ENCODE measurements around the gene TENM4. TPM values are rescaled to one million over a fixed set of nuclear protein-coding genes. Genes with fewer than 3 reads are reported as not detected.

TENM4 gene
- total RNA-seq, 4 donors from 2014 or later, result 31.4 to 44.5 (median 38.0) TPM

DNA sequence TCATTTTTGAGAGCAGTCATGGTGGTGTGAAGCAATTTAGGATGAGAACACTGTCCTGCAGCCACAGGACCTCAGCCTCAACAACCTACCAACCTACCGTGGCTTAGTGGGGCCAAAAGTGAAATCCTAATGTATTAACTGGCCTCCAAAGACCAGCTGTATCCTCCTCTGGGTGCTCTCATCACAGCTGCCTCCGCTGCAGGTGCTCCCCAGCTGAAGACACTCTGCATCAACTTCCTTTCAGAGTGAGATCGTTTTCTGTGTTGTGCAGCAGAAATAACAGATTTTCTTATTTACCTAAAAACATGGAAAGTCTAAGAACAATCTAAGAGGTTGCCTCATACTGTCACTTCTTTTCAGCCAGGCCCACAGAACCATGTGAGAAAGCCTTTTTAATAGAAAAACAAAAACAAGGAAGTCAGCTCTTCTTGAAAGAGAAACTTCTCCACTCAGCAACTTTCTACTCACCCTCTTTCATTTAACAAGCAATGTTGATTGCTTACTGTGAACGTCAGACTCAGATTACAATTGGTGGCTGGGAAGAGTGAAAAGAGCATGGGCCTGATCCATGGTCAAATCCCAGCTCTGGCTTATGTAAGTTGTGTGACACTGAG is 136.1 kb downstream of the TENM4 start:
- Histone ChIP-seq H3K36me3 (no peaks in the 10 kb centered on the region), H3K4me3 (no peak overlapping the region), H3K4me1 (no peaks in the 10 kb centered on the region), H3K27ac (no peak overlapping the region), H3K27me3 (no peaks in the 10 kb centered on the region), H3K9me3 (no peaks in the 10 kb centered on the region)
- 60% methylated on average over 4 of the region's 4 CpGs for WGBS
- TF ChIP-seq EP300 (IDR thresholded peaks at IDR 0.05), result no peak
- TF ChIP-seq POLR2A (IDR thresholded peaks at IDR 0.05), result no peak
- TF ChIP-seq POLR2AphosphoS5 (IDR thresholded peaks at IDR 0.05), result no peak
- TF ChIP-seq, protein P1, sequence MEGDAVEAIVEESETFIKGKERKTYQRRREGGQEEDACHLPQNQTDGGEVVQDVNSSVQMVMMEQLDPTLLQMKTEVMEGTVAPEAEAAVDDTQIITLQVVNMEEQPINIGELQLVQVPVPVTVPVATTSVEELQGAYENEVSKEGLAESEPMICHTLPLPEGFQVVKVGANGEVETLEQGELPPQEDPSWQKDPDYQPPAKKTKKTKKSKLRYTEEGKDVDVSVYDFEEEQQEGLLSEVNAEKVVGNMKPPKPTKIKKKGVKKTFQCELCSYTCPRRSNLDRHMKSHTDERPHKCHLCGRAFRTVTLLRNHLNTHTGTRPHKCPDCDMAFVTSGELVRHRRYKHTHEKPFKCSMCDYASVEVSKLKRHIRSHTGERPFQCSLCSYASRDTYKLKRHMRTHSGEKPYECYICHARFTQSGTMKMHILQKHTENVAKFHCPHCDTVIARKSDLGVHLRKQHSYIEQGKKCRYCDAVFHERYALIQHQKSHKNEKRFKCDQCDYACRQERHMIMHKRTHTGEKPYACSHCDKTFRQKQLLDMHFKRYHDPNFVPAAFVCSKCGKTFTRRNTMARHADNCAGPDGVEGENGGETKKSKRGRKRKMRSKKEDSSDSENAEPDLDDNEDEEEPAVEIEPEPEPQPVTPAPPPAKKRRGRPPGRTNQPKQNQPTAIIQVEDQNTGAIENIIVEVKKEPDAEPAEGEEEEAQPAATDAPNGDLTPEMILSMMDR (IDR thresholded peaks at IDR 0.05), result no peak
- no peak for DNase-seq (ENCODE audit: low spot score in 2 of 2)

DNA sequence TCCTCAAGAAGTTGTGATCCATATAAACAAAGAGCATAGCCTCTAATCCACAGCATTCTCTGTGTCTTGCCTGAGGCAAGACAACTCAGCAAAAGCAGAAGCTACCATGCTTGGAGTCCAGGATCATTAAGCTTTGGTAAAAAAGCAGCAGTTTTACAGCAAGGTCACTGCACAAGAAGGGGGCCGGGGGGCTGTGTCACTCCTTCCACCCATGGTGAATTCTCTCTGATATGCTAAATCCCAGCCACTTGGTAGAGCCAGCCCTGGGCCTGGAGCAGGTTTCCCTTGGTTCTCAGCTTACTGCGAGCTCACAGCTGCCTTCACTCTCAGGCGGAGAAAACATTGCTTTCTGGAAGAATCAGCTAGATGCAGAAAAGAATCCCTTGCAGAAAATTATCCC is 144.7 kb downstream of the TENM4 start:
- 81% methylated on average over 3 of the region's 3 CpGs for WGBS
- TF ChIP-seq POLR2AphosphoS5 (IDR thresholded peaks at IDR 0.05), result no peak
- no peak for TF ChIP-seq POLR2A (IDR thresholded peaks at IDR 0.05)
- no peaks in the 10 kb centered on the region for H3K36me3 ChIP-seq

DNA sequence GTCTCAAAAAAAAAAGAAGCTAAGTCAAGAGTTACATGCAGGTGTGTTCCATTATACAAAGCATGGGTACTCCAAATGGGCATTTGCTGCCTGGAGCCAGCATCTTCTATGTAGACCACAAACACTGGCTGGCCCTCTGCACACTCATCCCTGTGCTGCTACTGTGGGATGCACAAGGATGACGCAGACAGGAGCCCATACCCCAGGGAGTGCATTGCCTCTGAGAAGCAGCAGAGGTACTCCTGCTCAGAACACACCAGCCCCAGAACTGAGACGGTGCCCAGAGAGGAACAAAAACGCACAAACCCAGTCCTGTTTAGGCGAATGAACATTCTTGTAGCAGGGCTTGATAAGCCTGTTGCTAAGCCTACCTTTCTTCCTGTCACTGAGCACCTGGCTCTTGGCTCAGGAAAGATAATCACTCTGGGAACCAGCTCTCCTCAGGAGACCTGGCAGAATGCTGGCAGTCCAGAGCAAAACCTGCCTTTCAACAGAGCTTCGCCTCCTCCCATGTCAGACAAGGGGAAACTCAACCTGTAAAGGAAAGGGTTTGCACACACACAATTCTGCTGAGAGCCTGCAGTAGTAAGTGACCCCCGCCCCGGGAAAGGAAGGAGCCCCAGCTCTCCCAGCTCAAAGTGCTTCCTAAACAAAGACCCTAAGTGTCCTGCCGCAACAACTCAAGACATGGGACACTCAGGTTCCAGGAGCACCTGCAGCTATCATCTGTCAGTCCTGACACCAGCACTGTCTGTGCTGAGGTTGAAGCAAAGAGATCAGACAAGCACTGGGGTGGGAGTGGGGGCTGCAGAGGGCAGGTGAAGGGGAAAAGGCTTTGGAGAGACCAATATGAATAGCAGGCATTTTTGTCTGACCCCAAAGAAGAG is 145.7 kb downstream of the TENM4 start:
- Histone ChIP-seq H3K27ac (no peak overlapping the region), H3K9me3 (no peaks in the 10 kb centered on the region), H3K27me3 (no peaks in the 10 kb centered on the region), H3K36me3 (no peaks in the 10 kb centered on the region), H3K4me3 (no peak overlapping the region), H3K4me1 (no peaks in the 10 kb centered on the region)
- 70% methylated on average over 8 of the region's 8 CpGs for WGBS
- no peak for TF ChIP-seq EP300 (IDR thresholded peaks at IDR 0.05)
- DNase-seq (ENCODE audit: low spot score in 2 of 2), result no peak

More for the DNA sequence above, 144.7 kb downstream of the TENM4 start:
- Histone ChIP-seq H3K9me3 (no peaks in the 10 kb centered on the region), H3K4me1 (no peaks in the 10 kb centered on the region), H3K27ac (no peak overlapping the region), H3K27me3 (no peaks in the 10 kb centered on the region), H3K4me3 (no peak overlapping the region)
- no peak for DNase-seq (ENCODE audit: low spot score in 2 of 2)

DNA sequence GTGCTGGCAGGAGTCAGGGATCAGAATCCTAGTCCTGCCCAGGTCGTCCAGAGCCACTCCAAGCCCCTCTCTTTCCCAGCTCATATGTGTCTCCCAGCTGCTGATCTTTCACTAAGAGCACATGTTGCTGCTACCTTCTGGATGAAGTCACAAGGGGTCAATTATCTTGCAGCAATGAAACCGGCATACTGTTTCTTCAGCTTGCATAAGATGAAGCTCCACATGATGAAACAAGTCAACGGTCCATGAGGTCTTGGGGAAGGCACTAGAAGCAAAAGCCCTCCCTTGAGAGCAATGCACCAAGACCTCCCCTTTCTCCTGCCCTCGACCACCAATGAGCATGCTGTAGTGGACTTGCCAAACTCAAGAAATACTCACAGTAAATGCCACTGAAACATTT is 148.9 kb downstream of the TENM4 start:
- TF ChIP-seq POLR2AphosphoS5 (IDR thresholded peaks at IDR 0.05), result no peak
- no peak overlapping the region for H3K4me3 ChIP-seq
- no peak for DNase-seq (ENCODE audit: low spot score in 2 of 2)
- H3K4me1 ChIP-seq, result no peaks in the 10 kb centered on the region
- no peak overlapping the region for H3K27ac ChIP-seq
- WGBS, result 62% methylated on average over 4 of the region's 4 CpGs
- H3K36me3 ChIP-seq, result no peaks in the 10 kb centered on the region
- no peaks in the 10 kb centered on the region for H3K27me3 ChIP-seq
- no peaks in the 10 kb centered on the region for H3K9me3 ChIP-seq

DNA sequence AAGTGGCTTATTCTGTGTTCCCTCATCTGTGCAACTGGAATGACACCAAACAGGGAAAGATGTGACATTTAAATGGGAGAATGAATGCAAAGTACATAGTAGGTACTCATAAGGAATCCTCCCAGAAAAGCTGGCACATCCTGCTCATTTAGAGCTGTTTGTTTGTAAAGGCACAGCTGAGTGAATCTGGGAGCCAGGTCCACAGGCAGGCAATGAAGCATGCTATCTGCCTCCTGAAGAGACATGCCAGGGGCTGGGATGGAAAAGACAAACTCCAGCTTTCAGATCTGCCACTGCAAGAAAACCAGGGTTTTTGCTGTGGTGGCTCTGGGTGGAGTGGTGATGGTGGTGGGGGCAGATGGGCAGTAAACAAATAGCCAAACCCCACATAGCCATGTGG is 150.1 kb downstream of the TENM4 start:
- Histone ChIP-seq H3K27ac (no peak overlapping the region), H3K4me1 (no peaks in the 10 kb centered on the region), H3K9me3 (no peaks in the 10 kb centered on the region), H3K27me3 (no peaks in the 10 kb centered on the region), H3K36me3 (no peaks in the 10 kb centered on the region), H3K4me3 (no peak overlapping the region)
- TF ChIP-seq POLR2A (IDR thresholded peaks at IDR 0.05) (no peak), EP300 (IDR thresholded peaks at IDR 0.05) (no peak), POLR2AphosphoS5 (IDR thresholded peaks at IDR 0.05) (no peak)
- TF ChIP-seq, protein P1 (IDR thresholded peaks at IDR 0.05), result no peak
- no peak for DNase-seq (ENCODE audit: low spot score in 2 of 2)

DNA sequence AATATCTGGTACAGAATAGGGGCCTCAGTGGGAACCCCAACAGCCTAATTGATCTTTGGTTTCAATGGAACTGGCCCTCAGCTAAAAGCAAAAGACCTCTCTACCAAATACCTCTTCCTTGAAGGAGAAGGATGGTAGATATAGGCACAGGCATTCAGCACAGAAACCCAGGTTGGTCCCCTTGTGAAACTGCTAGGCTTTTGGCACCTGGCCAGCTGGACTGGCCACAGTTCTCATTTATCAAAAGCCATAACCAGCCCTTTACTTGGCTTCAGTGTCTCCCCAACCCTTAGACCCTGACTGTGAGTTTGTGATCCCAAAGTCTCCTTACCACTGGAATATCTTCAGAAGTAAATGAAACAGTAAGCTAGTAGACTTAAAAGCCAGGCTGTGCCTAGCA is 152.9 kb downstream of the TENM4 start:
- DNase-seq (ENCODE audit: low spot score in 2 of 2), result no peak
- Histone ChIP-seq H3K4me3 (no peak overlapping the region), H3K4me1 (no peaks in the 10 kb centered on the region), H3K27me3 (no peaks in the 10 kb centered on the region), H3K9me3 (no peaks in the 10 kb centered on the region), H3K27ac (no peak overlapping the region), H3K36me3 (no peaks in the 10 kb centered on the region)
- no peak for TF ChIP-seq EP300 (IDR thresholded peaks at IDR 0.05)
- TF ChIP-seq POLR2AphosphoS5 (IDR thresholded peaks at IDR 0.05), result no peak
- TF ChIP-seq, protein P1 (IDR thresholded peaks at IDR 0.05), result no peak
- no peak for TF ChIP-seq POLR2A (IDR thresholded peaks at IDR 0.05)
